ENCODE results near the gene CACNA1C.

DNA sequence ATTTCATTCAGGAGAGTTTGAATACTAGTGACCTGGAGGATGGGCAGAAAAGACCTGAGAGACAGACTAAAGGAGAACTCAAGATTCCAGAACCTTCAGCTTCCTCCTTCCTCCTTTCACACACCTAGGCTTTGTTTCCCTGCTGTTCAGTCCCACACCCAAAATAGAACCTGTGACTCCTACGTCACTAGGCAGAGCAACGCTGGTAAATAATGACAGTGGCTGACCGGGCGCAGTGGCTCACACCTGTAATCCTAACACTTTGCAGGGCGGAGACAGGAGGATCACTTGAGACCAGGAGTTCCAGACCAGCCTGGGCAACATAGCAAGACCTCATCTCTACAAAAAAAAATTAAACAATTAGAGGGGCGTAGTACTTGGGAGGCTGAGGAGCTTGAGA lies 575.6 kb downstream of the CACNA1C start:
- TF ChIP-seq EP300 (IDR thresholded peaks at IDR 0.05; ENCODE audit: borderline replicate concordance in 1 of 2, control insufficient read depth in 1 of 2, low read depth in 2 of 2, low read length in 2 of 2) (no peak), NFXL1 (IDR thresholded peaks at IDR 0.05; ENCODE audit: borderline replicate concordance) (no peak), PML (IDR thresholded peaks at IDR 0.05; ENCODE audit: low read length) (no peak), EED (IDR thresholded peaks at IDR 0.05; ENCODE audit: low read depth) (no peak), EZH2 (IDR thresholded peaks at IDR 0.05; ENCODE audit: borderline replicate concordance, control insufficient read depth, low read depth, low read length) (no peak)

Data from GM12878 (cell line).